ENCODE measurements around the gene TM4SF18. TPM values are rescaled to one million over a fixed set of nuclear protein-coding genes. Genes with fewer than 3 reads are reported as not detected.

The TM4SF18 gene
- total RNA-seq, 3 donors from 2014 or later: 7.2 to 43.8 (median 25.9) TPM

- H3K36me3 ChIP-seq: no peaks in the 10 kb centered on the region
- H3K4me3 ChIP-seq: no peak overlapping the region
- H3K9me3 ChIP-seq: no peaks in the 10 kb centered on the region
- intact Hi-C loops (cut with DNase I; ENCODE audit: low total_unique reads): no loop called here
- TF ChIP-seq POLR2A (IDR thresholded peaks at IDR 0.05): no peak
- no peak for TF ChIP-seq POLR2AphosphoS5 (IDR thresholded peaks at IDR 0.05)
- TF ChIP-seq, protein P1, sequence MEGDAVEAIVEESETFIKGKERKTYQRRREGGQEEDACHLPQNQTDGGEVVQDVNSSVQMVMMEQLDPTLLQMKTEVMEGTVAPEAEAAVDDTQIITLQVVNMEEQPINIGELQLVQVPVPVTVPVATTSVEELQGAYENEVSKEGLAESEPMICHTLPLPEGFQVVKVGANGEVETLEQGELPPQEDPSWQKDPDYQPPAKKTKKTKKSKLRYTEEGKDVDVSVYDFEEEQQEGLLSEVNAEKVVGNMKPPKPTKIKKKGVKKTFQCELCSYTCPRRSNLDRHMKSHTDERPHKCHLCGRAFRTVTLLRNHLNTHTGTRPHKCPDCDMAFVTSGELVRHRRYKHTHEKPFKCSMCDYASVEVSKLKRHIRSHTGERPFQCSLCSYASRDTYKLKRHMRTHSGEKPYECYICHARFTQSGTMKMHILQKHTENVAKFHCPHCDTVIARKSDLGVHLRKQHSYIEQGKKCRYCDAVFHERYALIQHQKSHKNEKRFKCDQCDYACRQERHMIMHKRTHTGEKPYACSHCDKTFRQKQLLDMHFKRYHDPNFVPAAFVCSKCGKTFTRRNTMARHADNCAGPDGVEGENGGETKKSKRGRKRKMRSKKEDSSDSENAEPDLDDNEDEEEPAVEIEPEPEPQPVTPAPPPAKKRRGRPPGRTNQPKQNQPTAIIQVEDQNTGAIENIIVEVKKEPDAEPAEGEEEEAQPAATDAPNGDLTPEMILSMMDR (IDR thresholded peaks at IDR 0.05): no peak
- no peak overlapping the region for H3K27ac ChIP-seq
- no peaks in the 10 kb centered on the region for H3K4me1 ChIP-seq
- no peaks in the 10 kb centered on the region for H3K27me3 ChIP-seq
- DNase-seq (ENCODE audit: low spot score in 2 of 2): no peak
These were observed 7.9 kb downstream of the TM4SF18 start for GRCh38 chr3:149325581-149325980.

GRCh38 chr3:149324332-149324731 is 9.1 kb downstream of the TM4SF18 start:
- Histone ChIP-seq H3K9me3 (no peaks in the 10 kb centered on the region), H3K4me1 (no peaks in the 10 kb centered on the region), H3K36me3 (no peaks in the 10 kb centered on the region), H3K27me3 (no peaks in the 10 kb centered on the region), H3K27ac (no peak overlapping the region), H3K4me3 (no peak overlapping the region)
- no peak for TF ChIP-seq POLR2AphosphoS5 (IDR thresholded peaks at IDR 0.05)
- TF ChIP-seq, protein P1 (IDR thresholded peaks at IDR 0.05): no peak
- TF ChIP-seq POLR2A (IDR thresholded peaks at IDR 0.05): no peak
- intact Hi-C loops (cut with DNase I; ENCODE audit: low total_unique reads): no loop called here
- DNase-seq (ENCODE audit: low spot score in 2 of 2): no peak

DNA sequence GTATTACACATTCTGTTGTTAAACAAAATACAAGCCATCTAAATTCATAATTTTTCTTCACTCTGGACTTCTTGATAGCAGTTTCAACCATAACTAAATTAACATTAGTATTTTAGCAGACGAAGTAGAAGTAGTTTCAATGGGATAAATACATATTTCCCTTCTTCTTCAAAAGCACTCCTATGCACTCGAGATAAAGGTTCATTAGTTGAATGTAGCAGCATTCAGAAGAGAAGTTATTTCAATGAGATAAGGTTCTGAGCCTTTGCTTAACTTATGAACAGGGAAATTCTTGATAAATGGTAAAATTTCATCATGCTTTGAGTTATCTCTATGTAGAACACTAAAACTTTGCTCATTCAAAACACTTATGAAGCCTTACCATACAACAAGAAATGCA is 11.8 kb downstream of the TM4SF18 start:
- Histone ChIP-seq H3K9me3 (no peaks in the 10 kb centered on the region), H3K36me3 (no peaks in the 10 kb centered on the region), H3K4me1 (no peaks in the 10 kb centered on the region), H3K27ac (no peak overlapping the region), H3K27me3 (no peaks in the 10 kb centered on the region), H3K4me3 (no peak overlapping the region)
- intact Hi-C loops (cut with DNase I; ENCODE audit: low total_unique reads): no loop called here
- TF ChIP-seq, protein P1 (IDR thresholded peaks at IDR 0.05): no peak
- no peak for TF ChIP-seq POLR2A (IDR thresholded peaks at IDR 0.05)
- TF ChIP-seq POLR2AphosphoS5 (IDR thresholded peaks at IDR 0.05): no peak
- DNase-seq (ENCODE audit: low spot score in 2 of 2): no peak

DNA sequence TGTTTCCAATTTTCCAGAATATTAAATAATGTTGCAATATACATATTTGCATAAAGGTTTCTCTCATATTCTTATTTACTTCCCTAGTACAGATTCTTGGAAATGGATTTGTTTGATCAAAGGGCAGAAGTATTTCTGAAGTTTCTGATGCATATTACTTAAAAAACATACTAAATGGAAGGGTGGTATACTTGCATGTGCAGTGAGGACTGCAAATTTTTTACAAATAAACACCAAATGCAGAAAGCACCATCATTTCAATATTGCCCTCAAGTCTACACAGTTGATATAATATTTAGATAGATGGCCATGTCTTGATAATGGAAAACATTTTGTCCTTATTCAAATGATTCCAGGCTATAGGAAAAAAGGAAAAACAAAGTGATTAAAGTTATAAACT is 12.3 kb downstream of the TM4SF18 start:
- intact Hi-C loops (cut with DNase I; ENCODE audit: low total_unique reads): no loop called here
- Histone ChIP-seq H3K4me3 (no peak overlapping the region), H3K36me3 (no peaks in the 10 kb centered on the region), H3K27ac (no peak overlapping the region), H3K9me3 (no peaks in the 10 kb centered on the region), H3K27me3 (no peaks in the 10 kb centered on the region), H3K4me1 (no peaks in the 10 kb centered on the region)
- DNase-seq (ENCODE audit: low spot score in 2 of 2): no peak
- TF ChIP-seq POLR2A (IDR thresholded peaks at IDR 0.05): no peak
- TF ChIP-seq POLR2AphosphoS5 (IDR thresholded peaks at IDR 0.05): no peak
- TF ChIP-seq, protein P1 (IDR thresholded peaks at IDR 0.05): no peak

DNA sequence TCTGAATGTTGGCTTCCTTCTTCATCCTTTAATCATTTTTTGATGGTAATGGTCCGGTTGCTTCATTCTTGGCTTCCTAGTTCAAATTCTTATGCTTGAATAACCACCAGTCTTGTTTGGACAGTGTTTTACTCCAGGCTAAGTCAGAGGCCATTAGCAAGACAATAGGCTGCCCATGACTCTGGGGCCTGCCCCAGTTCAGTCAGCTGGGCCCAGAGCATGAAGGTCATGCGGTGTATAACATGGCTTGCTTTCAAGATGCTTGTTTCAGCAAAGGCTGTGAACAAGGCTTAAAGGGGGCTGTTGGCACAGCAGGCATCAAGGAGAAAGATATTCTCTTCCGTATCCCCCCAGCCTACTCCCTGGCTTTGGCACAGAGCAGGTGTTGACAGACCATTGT is 13.7 kb downstream of the TM4SF18 start:
- no peak for DNase-seq (ENCODE audit: low spot score in 2 of 2)
- Histone ChIP-seq H3K27ac (no peak overlapping the region), H3K36me3 (no peaks in the 10 kb centered on the region), H3K27me3 (no peaks in the 10 kb centered on the region), H3K4me3 (no peak overlapping the region), H3K4me1 (no peaks in the 10 kb centered on the region), H3K9me3 (no peaks in the 10 kb centered on the region)
- intact Hi-C loops (cut with DNase I; ENCODE audit: low total_unique reads): no loop called here
- TF ChIP-seq, protein P1 (IDR thresholded peaks at IDR 0.05): no peak
- TF ChIP-seq POLR2AphosphoS5 (IDR thresholded peaks at IDR 0.05): no peak
- TF ChIP-seq POLR2A (IDR thresholded peaks at IDR 0.05): no peak

Data from breast epithelium (tissue), 4 donors.